HG03442 (cell line): ENCODE results near the gene ZNF415.
"Not testable (repeated sequence)": the region's sequence is repeated elsewhere in the genome, so short reads cannot be mapped to it uniquely, and the experiment has no call there.

ENCODE experiments used
- ATAC-seq: cut with Tn5 transposase; IDR thresholded peaks from one replicate; pipeline ENCODE4 v1.9.1; 2021; ENCODE audit warnings: mild to moderate bottlenecking, moderate library complexity; ENCODE audit not compliant: unreplicated experiment

ZNF415 gene

GRCh38 chr19:53132141-53132991 lies at the start of gene ZNF415:
Gene ZNF415 (minus strand): TSS chr19:53132910. CDS start chr19:53122676, 10,234 bp downstream.
- ATAC-seq = no peak

GRCh38 chr19:53182202-53182601 lies 49.5 kb upstream of the ZNF415 start:
- no peak for ATAC-seq

- ATAC-seq = no peak
Observed at GRCh38 chr19:53177986-53178385, 45.3 kb upstream of the ZNF415 start.

- ATAC-seq = no peak
Observed at GRCh38 chr19:53172889-53173288, 40.2 kb upstream of the ZNF415 start.

- ATAC-seq = no peak
Observed at GRCh38 chr19:53165691-53166091, 33.0 kb upstream of the ZNF415 start.

- no peak for ATAC-seq
Observed at GRCh38 chr19:53161123-53161522, 28.4 kb upstream of the ZNF415 start.

- ATAC-seq = no peak
Observed at GRCh38 chr19:53160350-53160749, 27.6 kb upstream of the ZNF415 start.

GRCh38 chr19:53158119-53158656 lies 25.5 kb upstream of the ZNF415 start:
- no peak for ATAC-seq

GRCh38 chr19:53157626-53158025 lies 24.9 kb upstream of the ZNF415 start:
- ATAC-seq = no peak

GRCh38 chr19:53156850-53157249 lies 24.1 kb upstream of the ZNF415 start:
- no peak for ATAC-seq

GRCh38 chr19:53147645-53148044 lies 14.9 kb upstream of the ZNF415 start:
- ATAC-seq = no peak

GRCh38 chr19:53140351-53140750 lies 7.6 kb upstream of the ZNF415 start:
- ATAC-seq = no peak

- no peak for ATAC-seq
Observed at GRCh38 chr19:53136432-53136831, 3.7 kb upstream of the ZNF415 start.

GRCh38 chr19:53131727-53132126 lies 983 bp downstream of the ZNF415 start:
- no peak for ATAC-seq

GRCh38 chr19:53131085-53131590 lies 1.6 kb downstream of the ZNF415 start:
- ATAC-seq = no peak

- no peak for ATAC-seq
Observed at GRCh38 chr19:53130506-53130905, 2.2 kb downstream of the ZNF415 start.

- ATAC-seq = not testable (repeated sequence)
Observed at GRCh38 chr19:53126733-53127526, 5.8 kb downstream of the ZNF415 start.

GRCh38 chr19:53123400-53123799 lies 9.3 kb downstream of the ZNF415 start:
- no peak for ATAC-seq

- no peak for ATAC-seq
Observed at GRCh38 chr19:53112286-53112685, 20.4 kb downstream of the ZNF415 start.

- ATAC-seq = no peak
Observed at GRCh38 chr19:53109527-53109926, 23.2 kb downstream of the ZNF415 start.
